ENCODE data around the gene LRP1. TPM values are rescaled to one million over a fixed set of nuclear protein-coding genes. Genes with fewer than 3 reads are reported as not detected.

The LRP1 gene
- total and polyA plus RNA-seq, 2 experiments from 2014 or later: 26.6 to 145 TPM

GRCh38 chr12:57162553-57163125, 34.4 kb downstream of the LRP1 start:
- Histone ChIP-seq H3K4me2 (no peak overlapping the region), H3F3A (replicated peaks; ENCODE audit: low read depth) (peaks cover 9% of the 10 kb centered on the region; the same call in 1 of the 2 replicates), H3K79me2 (replicated peaks; ENCODE audit: insufficient read depth) (no peaks in the 10 kb centered on the region), H4K20me1 (replicated peaks; ENCODE audit: insufficient read depth) (peaks cover 10% of the 10 kb centered on the region; the same call in 1 of the 2 replicates), H3K27ac (ENCODE audit: low read depth) (no peak overlapping the region), H3K9me2 (ENCODE audit: insufficient read depth) (no peaks in the 10 kb centered on the region), H3K4me1 (ENCODE audit: insufficient read depth) (no peaks in the 10 kb centered on the region), H3K27me3 (ENCODE audit: insufficient read depth) (no peaks in the 10 kb centered on the region), H2AFZ (no peak overlapping the region), H3K4me3 (no peak overlapping the region), H3K36me3 (ENCODE audit: insufficient read depth) (peaks cover 41% of the 10 kb centered on the region)
- no peak overlapping the region; the same call in 1 of the 2 replicates for H3K27ac Mint-ChIP-seq
- no peak overlapping the region for H3K4me3 Mint-ChIP-seq
- DNase-seq (ENCODE audit: low spot score) (no peak), ATAC-seq (no peak)
- no peak for TF ChIP-seq ZNF114 (CRISPR knock-in tag; IDR thresholded peaks at IDR 0.05)
- TF ChIP-seq ETS1 (IDR thresholded peaks at IDR 0.05): no peak
- peaks cover 14% of the 10 kb centered on the region for H3K27me3 Mint-ChIP-seq (ENCODE audit: insufficient read depth, low read depth, poor library complexity)
- H3K9me3 Mint-ChIP-seq: no peaks in the 10 kb centered on the region; the same call in 1 of the 3 replicates
- H3K36me3 Mint-ChIP-seq (ENCODE audit: low read depth): peaks cover 94% of the 10 kb centered on the region
- H3K4me1 Mint-ChIP-seq: no peaks in the 10 kb centered on the region

DNA sequence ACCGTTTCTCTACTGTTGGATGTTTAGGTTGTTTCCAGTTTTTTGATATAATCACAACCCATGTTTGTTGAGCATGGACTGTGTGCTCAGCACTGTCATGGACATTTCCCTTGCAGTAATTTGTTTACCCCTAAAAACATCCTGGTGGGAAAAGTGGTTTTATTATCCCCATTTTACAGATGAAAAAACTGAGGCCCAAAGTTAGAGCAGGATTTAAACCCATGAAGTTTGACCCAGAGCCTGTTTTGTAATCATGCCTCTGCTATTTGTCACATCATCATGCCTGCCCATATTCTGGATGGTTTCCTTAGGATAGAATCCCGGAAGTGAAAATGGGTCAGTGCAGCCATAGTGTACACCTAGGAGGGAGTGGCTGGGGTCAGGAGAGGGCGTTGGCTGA, 36.2 kb downstream of the LRP1 start:
- Histone ChIP-seq H3K27ac (ENCODE audit: low read depth) (no peak overlapping the region), H3K36me3 (ENCODE audit: insufficient read depth) (peaks cover 46% of the 10 kb centered on the region), H3K4me1 (ENCODE audit: insufficient read depth) (no peaks in the 10 kb centered on the region), H3K4me3 (no peak overlapping the region), H3K79me2 (replicated peaks; ENCODE audit: insufficient read depth) (no peaks in the 10 kb centered on the region), H3F3A (replicated peaks; ENCODE audit: low read depth) (peaks cover 9% of the 10 kb centered on the region; the same call in 1 of the 2 replicates), H3K9me2 (ENCODE audit: insufficient read depth) (no peaks in the 10 kb centered on the region), H3K27me3 (ENCODE audit: insufficient read depth) (no peaks in the 10 kb centered on the region), H3K4me2 (no peak overlapping the region), H2AFZ (no peak overlapping the region), H4K20me1 (replicated peaks; ENCODE audit: insufficient read depth) (no peaks in the 10 kb centered on the region; the same call in 1 of the 2 replicates)
- ATAC-seq (no peak), DNase-seq (ENCODE audit: low spot score) (no peak)
- Mint-ChIP-seq H3K27ac (no peak overlapping the region), H3K9me3 (no peaks in the 10 kb centered on the region; the same call in 2 of the 3 replicates), H3K4me1 (no peaks in the 10 kb centered on the region), H3K36me3 (ENCODE audit: low read depth) (peaks cover 94% of the 10 kb centered on the region), H3K27me3 (ENCODE audit: insufficient read depth, low read depth, poor library complexity) (peaks cover 9% of the 10 kb centered on the region), H3K4me3 (no peak overlapping the region)
- TF ChIP-seq CTCF (conservative IDR thresholded peaks at IDR 0.05; ENCODE audit: low read depth in 2 of 2) (no peak), ZNF114 (CRISPR knock-in tag; IDR thresholded peaks at IDR 0.05) (no peak), STAT1 (IDR thresholded peaks at IDR 0.05; ENCODE audit: unreplicated experiment) (no peak), POLR2AphosphoS5 (IDR thresholded peaks at IDR 0.05; ENCODE audit: low read depth) (no peak), ZNF462 (CRISPR knock-in tag; IDR thresholded peaks at IDR 0.05) (no peak), JUNB (IDR thresholded peaks at IDR 0.05; ENCODE audit: unreplicated experiment) (no peak), REST (IDR thresholded peaks at IDR 0.05; ENCODE audit: unreplicated experiment) (no peak), CREB1 (CRISPR knock-in tag; IDR thresholded peaks at IDR 0.05; ENCODE audit: low read depth) (no peak)
